Right atrium auricular region (tissue), 2 donors: ENCODE measurements around the gene IGFL2. TPM values are rescaled to one million over a fixed set of nuclear protein-coding genes. Genes with fewer than 3 reads are reported as not detected.

ENCODE experiments used
- DNase-seq: peaks from one replicate; pipeline ENCODE4 v3.0.0-alpha.2; 2019; ENCODE audit warnings: low spot score
- H3K27ac ChIP-seq, 2 donors: fragments of 200-600 bp; sonication (generic); 1 replicate in 1 of 2; 2 replicates in 1 of 2; pipeline ENCODE4 v1.5.1; 2016 to 2019
- H3K27me3 ChIP-seq, 2 donors: fragments of 200-600 bp; sonication (generic); one replicate each; pipeline versions ENCODE4 v1.5.1 to v1.6.0; 2017 to 2019
- H3K36me3 ChIP-seq: fragments of 200-600 bp; sonication (generic); one replicate; pipeline ENCODE4 v1.5.1; 2016
- H3K4me1 ChIP-seq, 2 donors: fragments of 200-600 bp; sonication (generic); one replicate each; pipeline versions ENCODE4 v1.5.1 to v1.6.0; 2017 to 2019
- H3K4me3 ChIP-seq, 2 donors: fragments of 200-600 bp; sonication (generic); 1 replicate in 1 of 2; 2 replicates in 1 of 2; pipeline ENCODE4 v1.5.1; 2017 to 2019; ENCODE audit warnings: mild to moderate bottlenecking in 1 of 2, moderate library complexity in 1 of 2
- H3K9me3 ChIP-seq, 2 donors: fragments of 200-600 bp; sonication (generic); one replicate each; pipeline ENCODE4 v1.5.1; 2019
- CTCF ChIP-seq, 2 donors: fragments of 200-600 bp; sonication (generic); IDR thresholded peaks; one replicate each; pipeline ENCODE4 v1.5.1; 2019; ENCODE audit warnings: antibody characterized with exemption in 2 of 2
- total RNA-seq, 2 donors: library from RNA; depleted of rRNA; stranded (reverse); fragments of >200 nt; gene quantifications; one replicate each; pipeline ENCODE4 v1.1.0, GENCODE V29; 2016

The IGFL2 gene
- total RNA-seq, 2 donors from 2014 or later = 1.8 TPM; not detected in 1

GRCh38 chr19:46124638-46125115 lies 23.4 kb upstream of the IGFL2 start, which contains the start of gene IGFL3:
Gene IGFL3, minus strand, starts transcription at chr19:46124688. Its CDS starts 39 bp downstream, at chr19:46124649.
- TF ChIP-seq CTCF (IDR thresholded peaks at IDR 0.05) = no peak
- no peaks in the 10 kb centered on the region for H3K27me3 ChIP-seq

DNA sequence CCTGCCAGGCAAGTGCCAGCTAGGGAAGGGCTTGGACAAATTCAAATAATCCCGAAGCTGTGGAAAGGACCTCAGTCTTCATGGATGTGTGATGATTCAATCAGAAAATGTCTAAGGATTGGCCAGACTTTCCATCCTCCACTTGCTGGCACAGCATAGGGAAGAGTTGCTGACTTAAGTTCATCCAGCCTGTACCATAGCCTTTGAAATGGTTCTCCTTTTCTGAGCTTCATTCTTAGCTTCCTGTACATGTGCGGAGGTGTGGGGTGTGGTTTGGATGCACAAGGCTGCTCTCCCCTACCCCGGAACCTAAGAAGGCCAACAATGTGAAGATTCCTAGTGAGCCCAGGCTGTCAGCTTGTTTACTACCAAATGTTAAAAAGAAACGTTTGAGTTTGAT lies 22.6 kb upstream of the IGFL2 start:
- Histone ChIP-seq H3K27me3 (no peaks in the 10 kb centered on the region), H3K4me1 (no peaks in the 10 kb centered on the region), H3K9me3 (no peaks in the 10 kb centered on the region), H3K4me3 (no peak overlapping the region), H3K27ac (no peak overlapping the region), H3K36me3 (no peaks in the 10 kb centered on the region)
- DNase-seq = no peak
- no peak for TF ChIP-seq CTCF (IDR thresholded peaks at IDR 0.05)

More at GRCh38 chr19:46124638-46125115, 23.4 kb upstream of the IGFL2 start, which contains the start of gene IGFL3:
- DNase-seq = no peak
- peaks cover 0 to 4% of the 10 kb centered on the region in 2 donors for H3K9me3 ChIP-seq
- H3K4me1 ChIP-seq = no peaks in the 10 kb centered on the region
- no peak within 1 kb of the TSS for H3K27ac ChIP-seq
- no peak within 1 kb of the TSS for H3K4me3 ChIP-seq
- no peaks in the 10 kb centered on the region for H3K36me3 ChIP-seq

GRCh38 chr19:46126086-46126580 lies 21.9 kb upstream of the IGFL2 start:
- H3K4me3 ChIP-seq = no peak overlapping the region
- DNase-seq = no peak
- no peak overlapping the region for H3K27ac ChIP-seq
- H3K36me3 ChIP-seq = no peaks in the 10 kb centered on the region
- no peaks in the 10 kb centered on the region for H3K4me1 ChIP-seq
- H3K27me3 ChIP-seq = no peaks in the 10 kb centered on the region
- no peak for TF ChIP-seq CTCF (IDR thresholded peaks at IDR 0.05)
- no peaks in the 10 kb centered on the region for H3K9me3 ChIP-seq

- TF ChIP-seq CTCF (IDR thresholded peaks at IDR 0.05) = no peak
- no peaks in the 10 kb centered on the region for H3K27me3 ChIP-seq
- no peaks in the 10 kb centered on the region for H3K9me3 ChIP-seq
- DNase-seq = no peak
- H3K4me1 ChIP-seq = peaks cover 0 to 19% of the 10 kb centered on the region in 2 donors
- H3K36me3 ChIP-seq = no peaks in the 10 kb centered on the region
- peak overlapping the region in 1 of 2 donors; percentile 93 for H3K27ac ChIP-seq
- peak overlapping the region in 1 of 2 donors; percentile 28 for H3K4me3 ChIP-seq
Measured at GRCh38 chr19:46131485-46132143, 16.4 kb upstream of the IGFL2 start.

DNA sequence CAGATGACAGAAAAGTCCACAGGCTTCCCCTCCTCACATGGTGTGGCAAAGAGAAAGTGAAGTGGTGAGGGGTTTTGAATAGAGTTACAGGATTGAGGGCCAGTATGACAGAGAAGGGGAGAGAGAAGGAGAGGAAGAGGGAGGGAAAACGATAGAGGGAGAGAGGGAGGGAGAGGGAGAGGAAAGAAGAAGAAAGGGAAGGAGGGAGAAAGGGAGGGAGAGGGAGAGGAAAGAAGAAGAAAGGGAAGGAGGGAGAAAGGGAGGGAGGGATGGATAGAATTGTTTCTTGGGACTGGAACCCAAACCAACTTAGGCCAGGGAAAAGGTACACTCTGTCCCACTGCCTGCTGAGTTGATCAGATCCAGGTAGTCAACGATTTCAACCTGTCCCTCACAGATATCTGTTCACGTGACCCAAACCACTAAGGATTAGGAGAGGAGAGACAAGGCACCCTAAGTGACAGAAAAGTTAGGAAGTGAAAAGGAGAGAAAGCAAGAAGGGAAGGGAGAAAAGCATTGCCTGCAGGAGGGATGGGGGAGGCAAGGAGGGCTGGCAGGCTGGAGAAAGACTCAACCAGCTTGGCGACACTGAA lies 15.4 kb upstream of the IGFL2 start:
- TF ChIP-seq CTCF (IDR thresholded peaks at IDR 0.05) = no peak
- DNase-seq = no peak
- H3K27me3 ChIP-seq = no peaks in the 10 kb centered on the region
- H3K4me1 ChIP-seq = peaks cover 0 to 19% of the 10 kb centered on the region in 2 donors
- H3K4me3 ChIP-seq = peak overlapping the region in 1 of 2 donors; percentile 28
- no peaks in the 10 kb centered on the region for H3K9me3 ChIP-seq
- no peaks in the 10 kb centered on the region for H3K36me3 ChIP-seq
- H3K27ac ChIP-seq = peak overlapping the region; percentile 64 to 93
